Aorta (tissue), 5 donors: ENCODE data around the gene IGFBP3. TPM values are rescaled to one million over a fixed set of nuclear protein-coding genes. Genes with fewer than 3 reads are reported as not detected.

Source experiments
- ATAC-seq: fragments of 200-7000 bp; cut with Tn5 transposase; one replicate; pipeline ENCODE4 v1.9.1; 2022; ENCODE audit warnings: moderate library complexity; ENCODE audit not compliant: low FRiP score
- DNase-seq, 2 donors: peaks; one replicate each; pipeline ENCODE4 v3.0.0-alpha.2; 2020
- H3K27ac ChIP-seq, 2 donors: one replicate each; pipeline ENCODE4 v1.5.1; 2013; ENCODE audit warnings: low read length in 2 of 2, mild to moderate bottlenecking in 2 of 2, moderate library complexity in 2 of 2, control low read depth in 1 of 2, inconsistent platforms in 1 of 2, low read depth in 1 of 2
- H3K27me3 ChIP-seq, 2 donors: one replicate each; pipeline ENCODE4 v1.6.1; 2013; ENCODE audit warnings: control low read depth in 1 of 2, low read length in 1 of 2, mild to moderate bottlenecking in 1 of 2, moderate library complexity in 1 of 2; ENCODE audit not compliant: insufficient read depth in 2 of 2, control insufficient read depth in 1 of 2
- H3K36me3 ChIP-seq, 2 donors: one replicate each; pipeline ENCODE4 v1.6.1; 2013; ENCODE audit warnings: control low read depth in 1 of 2, low read length in 1 of 2, mild to moderate bottlenecking in 1 of 2; ENCODE audit not compliant: insufficient read depth in 2 of 2, control insufficient read depth in 1 of 2
- H3K4me1 ChIP-seq, 2 donors: one replicate each; pipeline ENCODE4 v1.6.1; 2013; ENCODE audit warnings: low read length in 2 of 2, control low read depth in 1 of 2, mild to moderate bottlenecking in 1 of 2, moderate library complexity in 1 of 2; ENCODE audit not compliant: insufficient read depth in 2 of 2, control insufficient read depth in 1 of 2
- H3K4me3 ChIP-seq, 2 donors: one replicate each; pipeline ENCODE4 v1.5.1; 2013; ENCODE audit warnings: low read length in 2 of 2, control low read depth in 1 of 2, mild to moderate bottlenecking in 1 of 2
- H3K9me3 ChIP-seq: one replicate; pipeline ENCODE4 v1.6.1; 2013; ENCODE audit warnings: mild to moderate bottlenecking, low read length; ENCODE audit not compliant: control insufficient read depth
- WGBS, 2 donors: extraction: QIAGEN DNeasy Blood & Tissue Kit; methylation state at CpG; one replicate each; pipeline ENCODE4 v1.1.7; 2013; 5-methylcytosine and 5-hydroxymethylcytosine counted together
- intact Hi-C, 2 donors: fragments of 100-400 bp; cut with DNase I; formaldehyde crosslinking; loops; one replicate each; pipeline versions ENCODE4 v1.14.2 to v1.15.0; 2022
- polyA plus RNA-seq, 2 donors: library from polyadenylated mRNA; stranded (reverse); fragments of 200-250 nt; gene quantifications; one replicate each; pipeline ENCODE4 v1.2.3, GENCODE V29; 2013
- total RNA-seq, 2 donors: library from RNA; stranded (reverse); fragmentation: NEBNext Ultra II Directional; extraction: Animal tissue kit (Norgen Biotek cat#: 25700); gene quantifications; one replicate each; pipeline ENCODE4 v1.2.1, GENCODE V29; 2021
- donor health status: healthy with polysubstance abuse.
- donor health status: Bipolar disorder and iron deficiency.
- donor health status: DM: no; HTN: no; CAD: no.
- donor health status: DM: no; HTN: no; CAD: no.
- donor health status: DM: yes; HTN: yes; CAD: no.

Gene IGFBP3
- total and polyA plus RNA-seq, 4 donors, result 143 to 255 (median 186) TPM

GRCh38 chr7:45863715-45864114 lies 57.4 kb downstream of the IGFBP3 start:
- no peak overlapping the region for H3K4me3 ChIP-seq
- ATAC-seq, result no peak
- H3K27me3 ChIP-seq, result no peaks in the 10 kb centered on the region
- H3K4me1 ChIP-seq, result no peaks in the 10 kb centered on the region
- intact Hi-C loops, result loop anchor here in 1 of 2 donors (10.0 kb wide), 1 partner anchor 709 kb away; the partner anchor contains the start of gene RAMP3
- no peak overlapping the region for H3K27ac ChIP-seq
- H3K36me3 ChIP-seq, result no peaks in the 10 kb centered on the region
- H3K9me3 ChIP-seq, result peaks cover 3% of the 10 kb centered on the region
- 68 to 71% methylated on average over 9 of the region's 9 CpGs for WGBS, 2 donors
- no peak for DNase-seq

Other genes starting within 250 kb of the IGFBP3 start
- not detected for gene CCDC201, start 48.2 kb downstream of the IGFBP3 start, total RNA-seq
- not detected for gene CCDC201, start 48.2 kb downstream of the IGFBP3 start, polyA plus RNA-seq
- gene IGFBP1, start 32.8 kb downstream of the IGFBP3 start, total RNA-seq, result not detected
- gene IGFBP1, start 32.8 kb downstream of the IGFBP3 start, polyA plus RNA-seq, result not detected